Measurements from ENCODE around the gene SLC35B1.

- TF ChIP-seq CTCF (IDR thresholded peaks at IDR 0.05) (no peak), EZH2 (IDR thresholded peaks at IDR 0.05; ENCODE audit: borderline replicate concordance, insufficient read depth, low read depth, low read length, poor library complexity, severe bottlenecking) (no peak)
These were observed 21.3 kb upstream of the SLC35B1 start for GRCh38 chr17:49729069-49729468.

Data from B cell (primary cell).